Suppressor macrophage (primary cell): Measurements from ENCODE around the gene TMEM270.
A peak's percentile ranks its signal among the peaks of the same experiment; 100 is the strongest.

Source experiments
- DNase-seq, 4 experiments: peaks; one replicate each; pipeline ENCODE4 v3.0.0-alpha.2; 2020 to 2022

Gene TMEM270

DNA sequence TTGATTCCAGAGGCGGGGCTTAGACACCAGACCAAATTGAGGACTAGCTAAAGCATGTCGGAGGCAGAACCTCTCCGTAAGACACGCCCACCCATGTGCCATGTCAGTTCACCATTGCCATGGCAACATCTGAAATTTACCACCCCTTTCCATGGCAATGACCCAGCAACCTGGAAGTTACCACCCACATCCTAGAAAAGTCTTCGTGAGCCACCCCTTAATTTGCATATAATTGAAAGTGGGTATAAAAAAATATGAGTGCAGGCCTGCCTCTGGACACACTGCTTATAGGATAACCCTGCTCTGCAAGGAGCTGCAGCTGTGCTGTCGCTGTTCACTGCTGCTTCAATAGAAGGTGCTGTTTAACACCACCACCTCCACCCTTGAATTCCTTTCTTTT, 28.0 kb downstream of the TMEM270 start:
- DNase-seq = peak in 2 of 4 experiments; percentile 17 to 24

- no peak for DNase-seq
These were observed 29.7 kb downstream of the TMEM270 start for GRCh38 chr7:73890555-73891147.

DNA sequence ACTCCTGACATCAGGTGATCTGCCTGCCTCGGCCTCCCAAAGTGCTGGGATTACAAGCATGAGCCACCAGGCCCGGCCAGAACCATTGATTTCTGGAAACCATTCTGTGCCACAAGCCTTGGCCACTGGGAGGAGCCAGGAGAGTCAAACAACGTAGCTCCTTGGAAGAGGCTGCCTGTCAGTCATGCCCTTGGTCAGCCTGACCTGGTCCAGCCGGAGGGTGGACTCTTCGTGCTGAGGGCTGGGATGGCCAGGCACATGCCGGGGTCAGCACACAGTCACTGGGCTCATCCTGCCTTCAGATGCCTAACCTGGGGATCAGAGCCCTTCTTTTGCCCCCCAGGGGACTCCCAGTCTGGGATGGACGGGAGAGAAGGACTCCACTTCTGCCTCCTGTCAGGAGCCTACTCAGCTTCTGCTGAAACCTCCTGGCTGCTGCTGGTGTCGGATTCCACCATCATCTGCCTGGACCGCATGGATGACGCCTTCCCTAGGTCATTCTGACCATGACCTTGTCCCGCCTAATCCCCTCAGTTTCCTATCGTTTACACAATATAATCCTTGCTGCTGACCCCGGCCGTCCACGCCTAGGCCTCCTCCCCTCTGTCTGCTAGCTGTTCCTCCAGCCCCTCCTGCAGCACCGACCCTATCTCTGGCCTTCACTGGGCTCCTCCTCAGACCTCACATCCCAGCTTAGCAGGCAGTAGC, 30.4 kb downstream of the TMEM270 start:
- peak in 1 of 4 experiments; percentile 25 for DNase-seq

DNA sequence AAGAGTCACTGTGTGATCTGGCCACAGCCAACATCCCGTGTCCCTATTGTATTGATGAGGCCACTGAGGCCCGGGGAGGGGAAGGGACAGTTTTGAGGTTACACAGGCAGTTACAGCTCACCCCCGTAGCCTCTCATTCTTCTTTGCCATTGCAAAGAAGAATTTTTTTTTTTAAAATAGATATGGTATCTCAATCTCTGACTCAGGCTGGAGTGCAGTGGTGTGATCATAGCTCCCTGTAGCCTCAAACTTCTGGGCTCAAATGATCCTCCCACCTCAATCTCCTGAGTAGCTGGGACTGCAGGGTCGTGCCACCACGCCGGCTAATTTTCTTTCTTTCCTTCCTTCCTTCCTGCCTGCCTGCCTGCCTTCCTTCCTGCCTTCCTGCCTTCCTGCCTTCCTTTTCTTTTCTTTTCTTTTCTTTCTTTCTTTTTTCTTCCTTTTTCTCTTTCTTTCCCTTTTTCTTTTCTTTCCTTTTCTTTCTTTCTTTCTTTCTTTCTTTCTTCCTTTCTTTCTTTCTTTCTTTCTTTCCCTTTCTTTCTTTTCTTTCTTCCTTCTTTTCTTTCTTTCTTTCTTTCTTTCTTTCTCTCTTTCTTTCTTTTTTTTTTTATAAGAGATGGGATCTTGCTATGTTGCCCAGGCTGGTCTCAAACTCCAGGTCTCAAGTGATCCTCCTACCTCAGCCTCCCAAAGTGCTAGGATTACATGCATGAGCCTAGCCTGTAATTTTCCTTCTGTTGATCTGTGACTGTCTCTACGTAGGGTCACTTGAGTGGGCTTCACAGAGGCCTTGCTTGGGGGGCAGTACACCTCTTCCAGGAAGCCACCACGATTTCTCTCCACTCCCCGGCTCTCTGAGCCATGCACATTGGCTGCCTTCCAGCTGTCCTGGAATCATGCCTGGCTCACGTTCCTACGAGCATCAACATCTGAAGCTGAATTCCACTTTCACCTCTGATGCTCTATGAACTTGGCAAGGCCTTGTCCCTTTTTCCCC, 31.3 kb downstream of the TMEM270 start:
- no peak for DNase-seq

DNA sequence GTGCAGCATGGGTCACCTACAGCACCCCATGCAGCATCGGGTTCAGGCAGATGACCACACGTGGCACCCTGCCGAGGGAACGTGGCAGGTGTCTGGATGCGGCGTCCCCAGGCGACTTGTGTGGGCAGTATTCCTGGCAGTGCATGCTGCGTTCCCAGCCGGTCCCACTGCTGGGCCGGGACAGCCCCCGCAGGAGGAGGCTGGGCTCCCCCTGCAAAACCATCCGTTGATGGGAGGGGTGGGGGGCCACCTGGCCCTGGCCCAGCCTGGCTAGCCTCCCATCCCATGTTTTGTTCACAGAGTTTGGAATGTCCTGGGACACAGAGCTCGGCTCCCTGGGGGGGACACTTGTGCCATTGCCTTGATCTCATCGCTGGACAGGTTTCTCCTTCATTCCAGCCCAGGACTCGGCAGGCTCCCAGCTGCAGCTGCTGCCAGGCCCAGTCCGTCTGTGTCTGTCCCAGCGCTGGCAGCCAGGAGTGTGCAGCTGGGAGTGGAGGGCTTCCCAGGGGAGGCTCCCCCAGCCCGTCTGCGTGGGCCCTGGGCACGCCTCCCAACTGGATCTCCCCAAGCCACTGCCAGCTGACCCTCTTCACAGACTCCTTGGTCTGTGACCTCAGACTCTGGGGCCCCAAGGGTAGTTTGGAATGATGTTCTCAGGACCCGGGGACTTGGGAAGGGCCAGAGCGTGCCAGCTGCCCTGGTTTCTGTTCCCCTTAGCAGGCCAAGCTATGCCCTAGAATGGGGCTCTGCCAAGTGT, 32.6 kb downstream of the TMEM270 start:
- peak in 3 of 4 experiments; percentile 14 to 30 (median 23) for DNase-seq

GRCh38 chr7:73894166-73894565, 33.2 kb downstream of the TMEM270 start:
- no peak for DNase-seq

- peak in 3 of 4 experiments; percentile 26 to 57 (median 43) for DNase-seq
These were observed 34.0 kb downstream of the TMEM270 start for GRCh38 chr7:73894733-73895551.

- DNase-seq = no peak
These were observed 34.7 kb downstream of the TMEM270 start for GRCh38 chr7:73895626-73896025.

DNA sequence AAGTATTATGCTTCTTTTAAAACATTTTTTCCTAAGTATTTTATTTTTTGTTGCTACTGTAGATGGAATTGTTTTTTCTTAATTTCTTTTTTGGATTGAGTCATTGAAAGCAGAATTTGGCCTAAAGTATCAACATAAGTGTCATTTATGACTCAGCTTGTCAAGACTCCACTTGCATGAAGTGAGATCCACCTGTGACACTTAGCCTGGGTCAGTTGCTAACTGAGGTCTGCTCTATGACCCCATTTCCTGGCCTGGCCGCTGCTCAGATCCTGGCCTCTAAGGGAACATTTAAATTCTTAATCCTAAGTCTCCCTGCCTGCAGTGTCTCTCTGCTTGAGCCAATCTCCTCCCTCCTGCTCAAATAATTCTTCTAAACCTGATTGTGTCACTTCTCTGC, 35.5 kb downstream of the TMEM270 start:
- DNase-seq = no peak

DNA sequence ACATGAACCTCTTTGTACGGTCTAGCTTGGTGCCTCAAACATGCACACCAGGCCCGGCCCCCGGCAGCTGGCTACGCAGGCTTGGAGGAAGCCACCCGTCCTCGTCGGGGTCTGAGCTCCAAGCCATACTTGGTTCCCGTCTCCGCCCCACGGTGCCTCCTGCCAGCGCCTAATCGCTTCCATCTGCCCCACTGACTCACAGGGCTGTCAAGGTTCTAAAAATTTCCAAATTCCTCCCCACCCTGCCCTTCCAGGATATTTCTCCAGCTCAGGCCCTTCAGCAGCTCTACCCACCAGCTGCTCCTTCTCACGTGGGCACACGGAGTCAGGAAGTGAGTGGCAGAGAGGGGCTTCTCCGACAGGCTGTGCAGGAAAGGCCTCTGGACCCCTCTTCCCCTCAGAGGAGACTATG, 38.8 kb downstream of the TMEM270 start:
- no peak for DNase-seq

GRCh38 chr7:73900286-73900685, 39.3 kb downstream of the TMEM270 start:
- DNase-seq = no peak

DNA sequence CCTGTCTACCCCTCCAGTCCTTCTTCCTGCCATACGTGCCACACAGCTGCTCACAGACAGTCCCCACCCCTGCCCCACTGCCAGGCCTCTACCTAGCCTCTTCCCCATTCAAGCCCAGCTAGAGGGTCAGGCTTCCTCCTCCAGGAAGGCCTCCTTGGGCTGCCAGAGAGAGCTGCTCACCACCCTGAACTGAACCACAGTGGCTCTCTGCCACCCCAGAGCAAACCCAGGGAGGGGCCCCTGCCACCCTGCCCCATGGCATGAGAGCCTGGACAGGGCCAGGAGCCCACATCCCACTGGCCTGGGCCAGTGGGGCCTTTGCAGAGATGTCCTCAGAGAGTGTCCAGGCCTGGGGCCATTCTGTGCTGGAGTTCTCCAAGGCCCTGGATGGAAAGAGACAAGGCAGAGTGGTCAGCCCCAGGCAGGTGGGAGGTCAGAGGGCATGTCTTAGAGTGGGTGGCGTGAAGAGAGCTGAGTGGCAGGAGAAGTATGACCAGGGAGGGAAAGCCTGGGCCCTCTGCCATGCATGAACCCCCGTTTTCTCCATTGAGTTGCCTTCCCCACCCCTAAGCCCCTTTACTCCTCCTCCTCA, 40.4 kb downstream of the TMEM270 start:
- no peak for DNase-seq

DNA sequence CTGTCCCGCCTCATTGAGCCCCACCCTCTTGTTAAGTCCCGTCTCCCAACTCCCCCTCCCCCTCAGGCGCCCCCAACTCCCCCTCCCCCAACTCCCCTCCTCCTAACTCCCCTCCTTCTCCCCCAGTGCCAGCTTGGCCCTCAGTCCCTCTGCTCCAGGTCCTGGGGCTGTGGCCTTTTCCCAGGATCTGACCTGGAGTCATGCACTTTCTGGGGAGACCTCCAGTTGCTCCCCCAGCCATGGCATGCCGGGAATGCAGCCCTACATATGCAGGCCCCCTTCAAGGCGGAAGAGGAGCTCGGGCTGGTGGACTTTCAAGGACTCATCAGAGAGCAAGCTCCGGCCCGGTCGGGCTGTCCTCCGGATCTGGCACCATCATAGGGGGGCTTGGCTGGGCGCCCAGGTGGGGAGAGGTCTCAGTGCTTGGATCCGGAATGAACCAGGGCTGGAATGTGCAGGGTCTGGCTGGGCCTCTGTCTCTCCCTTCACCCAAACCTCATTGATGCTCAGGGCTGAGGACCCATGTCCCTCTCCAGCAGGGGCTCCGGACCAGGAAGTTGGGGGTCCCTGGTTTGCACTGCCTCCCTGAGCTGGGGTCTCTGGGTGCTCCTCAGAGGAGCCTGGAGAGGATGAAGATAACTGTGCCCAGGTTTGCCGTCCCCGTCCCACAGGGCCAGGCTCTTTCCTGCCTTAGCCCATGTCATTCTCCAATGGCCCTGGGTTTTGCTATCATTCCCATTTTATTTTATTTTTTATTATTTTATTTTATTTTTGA, 41.1 kb downstream of the TMEM270 start:
- DNase-seq = no peak

DNA sequence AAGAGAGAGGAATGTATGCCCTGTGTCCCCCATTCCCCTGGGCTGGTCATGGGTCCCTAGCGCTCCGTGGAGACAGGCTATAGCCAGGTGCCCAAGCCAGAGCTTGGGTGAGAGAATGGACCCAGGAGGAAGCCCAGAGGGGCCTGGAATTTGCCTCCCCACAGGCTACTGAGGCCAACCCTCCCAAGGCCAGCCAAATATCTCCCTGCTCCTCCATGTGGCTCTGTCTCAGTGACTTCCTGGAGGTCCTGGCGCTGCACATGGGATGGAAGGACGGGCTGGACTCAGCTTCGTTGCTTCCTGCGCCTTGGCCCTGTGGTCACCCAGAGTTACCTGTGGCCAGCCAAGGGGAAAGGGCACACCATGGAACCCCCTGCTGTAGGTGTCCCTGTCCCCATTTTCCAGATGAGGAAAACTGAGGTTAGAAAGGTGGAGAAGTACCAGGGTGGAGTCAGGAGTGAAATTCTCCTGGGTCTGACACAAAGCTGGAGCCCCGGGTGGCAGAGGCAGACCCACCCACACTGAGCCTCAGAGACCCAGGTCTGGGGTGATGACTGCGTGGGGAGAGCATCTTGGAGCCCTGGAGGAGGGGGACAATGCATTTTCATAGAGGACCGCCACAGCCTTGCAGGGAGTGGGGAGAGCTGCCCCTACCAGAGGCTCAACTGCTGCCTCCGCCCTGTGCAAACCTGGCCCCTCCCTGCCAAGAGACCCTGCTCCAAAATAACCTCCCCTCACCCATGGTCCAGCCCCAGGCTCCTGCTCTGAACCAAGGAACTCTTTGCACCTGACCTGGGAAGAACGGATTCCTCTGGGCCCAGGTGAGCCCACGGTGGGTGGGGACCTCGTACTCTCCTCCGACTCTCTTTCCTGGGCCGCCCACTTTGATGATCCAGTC, 42.6 kb downstream of the TMEM270 start:
- no peak for DNase-seq

DNA sequence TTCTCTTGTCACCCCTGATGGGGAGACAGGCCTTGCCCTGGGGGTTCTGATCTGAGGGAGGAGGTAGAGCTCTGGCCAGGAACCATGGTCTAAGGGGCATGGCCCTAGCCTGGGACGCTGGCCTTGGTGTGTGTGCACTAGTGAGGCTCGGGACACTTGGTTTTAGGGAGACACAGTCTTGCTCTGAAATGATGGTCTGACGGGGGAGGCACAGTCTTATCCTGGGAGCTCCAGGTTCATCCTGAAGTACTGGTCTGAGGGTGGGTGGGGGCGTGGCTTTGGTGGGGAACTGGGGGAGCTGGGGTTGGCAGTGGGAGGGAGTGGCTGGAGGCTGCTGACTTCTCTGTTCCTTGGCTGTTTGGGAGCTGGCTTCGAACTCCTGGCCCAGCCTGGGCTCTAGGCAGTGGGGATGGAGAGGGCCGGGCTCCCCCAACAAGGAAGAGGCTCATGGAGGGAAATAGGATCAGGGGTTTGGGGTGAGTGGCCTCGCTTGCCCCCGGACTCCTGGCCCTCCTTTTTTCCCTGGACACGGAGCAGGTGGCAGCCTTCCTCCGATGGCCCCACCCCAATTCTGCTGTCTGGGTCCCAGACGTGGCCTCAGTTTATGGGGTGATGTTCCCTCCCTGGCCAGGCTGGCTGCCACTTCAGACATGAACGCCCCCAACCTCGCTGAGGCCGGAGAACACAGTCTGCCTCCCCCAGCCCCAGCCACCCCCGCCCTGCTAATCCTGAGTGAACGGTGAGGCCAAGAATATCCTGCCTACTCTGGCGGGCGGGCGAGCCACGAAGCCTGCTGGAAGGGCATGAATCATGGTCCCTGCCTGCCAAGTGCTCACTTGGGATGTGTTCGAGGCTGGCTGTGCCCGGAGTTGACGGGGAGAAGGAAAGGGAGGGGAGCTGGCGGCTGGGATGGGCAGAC, 43.5 kb downstream of the TMEM270 start:
- DNase-seq = no peak

DNA sequence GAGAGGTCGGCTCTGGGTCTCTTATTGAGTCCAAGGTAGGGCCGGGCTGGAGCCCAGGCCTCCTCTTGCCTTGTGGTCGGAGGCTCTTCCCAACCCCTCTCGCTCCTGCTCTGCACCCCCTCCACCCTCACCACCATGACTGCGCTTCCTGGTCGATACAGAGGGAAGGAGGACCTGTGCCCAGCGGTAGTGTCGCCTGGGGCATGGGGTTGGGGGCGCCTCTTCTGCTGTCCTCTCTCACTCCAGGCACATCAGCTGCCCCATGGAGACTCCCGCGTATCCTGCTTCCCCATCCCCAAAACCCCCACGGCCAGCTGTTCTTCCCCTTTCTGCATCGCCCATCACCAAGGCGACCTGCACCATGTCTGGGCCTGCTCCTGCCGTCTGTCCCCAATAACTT, 44.4 kb downstream of the TMEM270 start:
- peak in 3 of 4 experiments; percentile 18 to 33 (median 21) for DNase-seq

- DNase-seq = no peak
These were observed 45.9 kb downstream of the TMEM270 start for GRCh38 chr7:73906874-73907273.

- no peak for DNase-seq
These were observed 46.7 kb downstream of the TMEM270 start for GRCh38 chr7:73907554-73908122.
